Thyroid gland (tissue), 4 donors: ENCODE data around the gene MAN1B1.

Experiments
- CTCF ChIP-seq, 6 experiments: fragments of 200-600 bp in 3 of 6; fragments of 450-650 bp in 3 of 6; sonication (generic) in 3 of 6; IDR thresholded peaks; one replicate each; pipeline ENCODE4 v1.5.1; 2016 to 2019; ENCODE audit warnings: antibody characterized with exemption in 6 of 6, mild to moderate bottlenecking in 2 of 6, inconsistent platforms in 1 of 6, moderate library complexity in 1 of 6
- POLR2A ChIP-seq, 2 donors: fragments of 450-650 bp; IDR thresholded peaks; one replicate each; pipeline ENCODE4 v1.6.1; 2017; ENCODE audit warnings: antibody characterized with exemption in 2 of 2, mild to moderate bottlenecking in 2 of 2, moderate library complexity in 1 of 2

DNA sequence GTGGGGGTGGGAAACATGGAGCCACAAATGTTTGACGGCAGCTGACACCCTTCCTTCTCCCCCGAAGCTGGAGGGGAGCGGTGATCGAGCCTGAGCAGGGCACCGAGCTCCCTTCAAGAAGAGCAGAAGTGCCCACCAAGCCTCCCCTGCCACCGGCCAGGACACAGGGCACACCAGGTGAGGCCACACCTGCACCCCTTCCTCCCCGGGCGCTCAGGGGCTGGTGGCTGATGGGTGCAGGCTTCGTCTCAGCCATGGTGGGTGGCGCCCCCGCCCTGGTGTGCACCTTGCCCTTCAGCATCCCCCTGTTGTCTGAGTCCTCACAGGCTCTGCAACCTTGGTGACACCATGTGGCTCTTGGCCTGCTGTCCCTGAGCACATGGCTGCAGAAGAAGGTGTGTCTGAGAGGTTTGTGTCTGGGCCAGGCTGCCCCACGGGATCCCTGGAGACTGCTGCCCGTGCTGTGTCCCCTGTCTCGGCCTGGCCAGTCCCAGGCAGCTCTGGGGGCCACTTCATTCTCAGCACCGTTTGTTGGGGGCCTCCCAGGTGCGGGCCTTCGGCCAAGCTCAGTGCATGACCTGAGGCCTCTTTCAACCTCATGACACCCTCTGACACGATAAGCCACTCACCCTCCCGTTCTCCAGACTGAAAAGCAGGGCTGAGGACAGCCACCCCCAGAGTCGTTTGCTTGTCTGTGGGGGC, 11.1 kb downstream of the MAN1B1 start:
- TF ChIP-seq CTCF (IDR thresholded peaks at IDR 0.05) (no peak), POLR2A (IDR thresholded peaks at IDR 0.05) (no peak)
